GM12872 (cell line): ENCODE measurements around the gene ABCC9.

ENCODE experiments used
- CTCF ChIP-seq: IDR thresholded peaks from 3 replicates; pipeline ENCODE4 v1.5.1; 2011; ENCODE audit warnings: low read depth, mild to moderate bottlenecking, low read length, moderate library complexity; ENCODE audit not compliant: insufficient read depth

Gene ABCC9

GRCh38 chr12:21769307-21769706, 171.9 kb downstream of the ABCC9 start:
- no peak for TF ChIP-seq CTCF

- no peak for TF ChIP-seq CTCF
Measured at GRCh38 chr12:21766403-21766802, 174.8 kb downstream of the ABCC9 start.

- no peak for TF ChIP-seq CTCF
Measured at GRCh38 chr12:21764950-21765349, 176.3 kb downstream of the ABCC9 start.

GRCh38 chr12:21764065-21764464, 177.2 kb downstream of the ABCC9 start:
- TF ChIP-seq CTCF, result no peak

GRCh38 chr12:21763531-21763930, 177.7 kb downstream of the ABCC9 start:
- TF ChIP-seq CTCF, result no peak

GRCh38 chr12:21759737-21760136, 181.5 kb downstream of the ABCC9 start:
- TF ChIP-seq CTCF, result no peak

GRCh38 chr12:21757735-21758134, 183.5 kb downstream of the ABCC9 start:
- no peak for TF ChIP-seq CTCF

- no peak for TF ChIP-seq CTCF
Measured at GRCh38 chr12:21756699-21757098, 184.5 kb downstream of the ABCC9 start.
